Sigmoid colon (tissue), 7 donors: ENCODE data around the gene SLC17A9. TPM values are rescaled to one million over a fixed set of nuclear protein-coding genes. Genes with fewer than 3 reads are reported as not detected.
A peak's percentile ranks its signal among the peaks of the same experiment; 100 is the strongest.

Experiments
- DNase-seq: peaks from one replicate; pipeline ENCODE4 v3.0.0-alpha.2; 2019
- H3K27ac ChIP-seq, 4 donors: fragments of 200-600 bp; sonication (generic); one replicate each; pipeline ENCODE4 v1.5.1; 2016 to 2019; ENCODE audit warnings: mild to moderate bottlenecking in 1 of 4
- H3K27me3 ChIP-seq, 3 donors: fragments of 200-600 bp; sonication (generic); one replicate each; pipeline ENCODE4 v1.5.1; 2019; ENCODE audit warnings: mild to moderate bottlenecking in 1 of 3
- H3K36me3 ChIP-seq, 4 donors: fragments of 200-600 bp; sonication (generic); one replicate each; pipeline ENCODE4 v1.5.1; 2016 to 2019
- H3K4me1 ChIP-seq, 4 donors: fragments of 200-600 bp; sonication (generic); one replicate each; pipeline ENCODE4 v1.5.1; 2017 to 2019
- H3K4me3 ChIP-seq, 4 donors: fragments of 200-600 bp; sonication (generic); one replicate each; pipeline ENCODE4 v1.5.1; 2017 to 2019; ENCODE audit warnings: mild to moderate bottlenecking in 2 of 4, moderate library complexity in 1 of 4
- H3K9me3 ChIP-seq, 4 donors: fragments of 200-600 bp in 3 of 4; sonication (generic) in 3 of 4; one replicate each; pipeline versions ENCODE4 v1.5.1 to v1.6.1; 2013 to 2019
- CTCF ChIP-seq, 4 experiments: fragments of 450-650 bp in 3 of 4; fragments of 200-600 bp in 1 of 4; IDR thresholded peaks; one replicate each; pipeline ENCODE4 v1.5.1; 2016 to 2019; ENCODE audit warnings: antibody characterized with exemption in 4 of 4, mild to moderate bottlenecking in 3 of 4, moderate library complexity in 2 of 4
- EP300 ChIP-seq, 4 donors: sonication (generic); formaldehyde crosslinking; IDR thresholded peaks; one replicate each; pipeline ENCODE4 v1.6.1; 2017; ENCODE audit warnings: antibody characterized with exemption in 4 of 4
- POLR2A ChIP-seq, 2 donors: fragments of 450-650 bp; IDR thresholded peaks; one replicate each; pipeline ENCODE4 v1.6.1; 2016; ENCODE audit warnings: antibody characterized with exemption in 2 of 2, mild to moderate bottlenecking in 2 of 2, moderate library complexity in 2 of 2
- POLR2AphosphoS5 ChIP-seq, 4 donors: sonication (generic); formaldehyde crosslinking; IDR thresholded peaks; one replicate each; pipeline ENCODE4 v1.6.1; 2017; ENCODE audit warnings: antibody characterized with exemption in 4 of 4
- WGBS, 2 donors: extraction: QIAGEN DNeasy Blood & Tissue Kit; methylation state at CpG; one replicate each; pipeline ENCODE4 v1.1.7; 2013; 5-methylcytosine and 5-hydroxymethylcytosine counted together
- intact Hi-C: fragments of 100-400 bp; cut with DNase I; formaldehyde crosslinking; loops from one replicate; pipeline ENCODE4 v1.15.1; 2023
- polyA plus RNA-seq, 3 donors: library from polyadenylated mRNA; stranded (reverse); fragments of 200-250 nt; gene quantifications; one replicate each; pipeline ENCODE4 v1.2.3, GENCODE V29; 2013
- total RNA-seq, 4 donors: library from RNA; depleted of rRNA; stranded (reverse); fragments of >200 nt; gene quantifications; one replicate each; pipeline ENCODE4 v1.1.0, GENCODE V29; 2016
- donor health status: healthy with polysubstance abuse.
- donor health status: Bipolar disorder and iron deficiency.
- donor health status: healthy.

Gene SLC17A9
- total and polyA plus RNA-seq, 7 donors, result 0.60 to 15.4 (median 2.9) TPM

GRCh38 chr20:62906647-62907375 lies 45.7 kb upstream of the SLC17A9 start:
- Histone ChIP-seq H3K4me1 (peaks cover 0 to 4% (median 0%) of the 10 kb centered on the region in 4 donors), H3K27me3 (no peaks in the 10 kb centered on the region), H3K27ac (no peak overlapping the region), H3K9me3 (no peaks in the 10 kb centered on the region), H3K36me3 (peaks cover 45 to 99% (median 85%) of the 10 kb centered on the region in 4 donors), H3K4me3 (no peak overlapping the region)
- no peak for TF ChIP-seq CTCF (IDR thresholded peaks at IDR 0.05)
- TF ChIP-seq POLR2AphosphoS5 (IDR thresholded peaks at IDR 0.05), result no peak
- no peak for TF ChIP-seq POLR2A (IDR thresholded peaks at IDR 0.05)
- DNase-seq, result no peak
- WGBS, 2 donors, result 89 to 91% methylated on average over 30 to 31 of the region's 31 CpGs
- intact Hi-C loops, result no loop called here

- WGBS, 2 donors, result 73% methylated on average over 16 of the region's 16 CpGs
Observed at GRCh38 chr20:62907384-62908317, 44.9 kb upstream of the SLC17A9 start.

GRCh38 chr20:62908971-62909791 lies 43.3 kb upstream of the SLC17A9 start:
- no peaks in the 10 kb centered on the region for H3K9me3 ChIP-seq
- no peak overlapping the region for H3K4me3 ChIP-seq
- H3K27ac ChIP-seq, result no peak overlapping the region
- H3K4me1 ChIP-seq, result peaks cover 0 to 17% (median 14%) of the 10 kb centered on the region in 4 donors
- no peak for DNase-seq
- WGBS, 2 donors, result 74 to 80% methylated on average over 18 of the region's 18 CpGs
- no peaks in the 10 kb centered on the region for H3K27me3 ChIP-seq
- peaks cover 41 to 92% (median 79%) of the 10 kb centered on the region in 4 donors for H3K36me3 ChIP-seq
- no peak for TF ChIP-seq EP300 (IDR thresholded peaks at IDR 0.05)
- TF ChIP-seq POLR2AphosphoS5 (IDR thresholded peaks at IDR 0.05), result no peak
- no peak for TF ChIP-seq POLR2A (IDR thresholded peaks at IDR 0.05)
- TF ChIP-seq CTCF (IDR thresholded peaks at IDR 0.05), result no peak
- intact Hi-C loops, result no loop called here

More at GRCh38 chr20:62907384-62908317, 44.9 kb upstream of the SLC17A9 start:
- intact Hi-C loops, result no loop called here
- Histone ChIP-seq H3K27ac (no peak overlapping the region), H3K9me3 (no peaks in the 10 kb centered on the region), H3K27me3 (no peaks in the 10 kb centered on the region), H3K4me1 (peaks cover 0 to 4% (median under 1%) of the 10 kb centered on the region in 4 donors), H3K4me3 (no peak overlapping the region), H3K36me3 (peaks cover 45 to 97% (median 89%) of the 10 kb centered on the region in 4 donors)
- no peak for TF ChIP-seq POLR2A (IDR thresholded peaks at IDR 0.05)
- TF ChIP-seq EP300 (IDR thresholded peaks at IDR 0.05), result no peak
- TF ChIP-seq CTCF (IDR thresholded peaks at IDR 0.05), result peak in 2 of 4 experiments; percentile 8 to 44
- TF ChIP-seq POLR2AphosphoS5 (IDR thresholded peaks at IDR 0.05), result no peak
- DNase-seq, result no peak

- Histone ChIP-seq H3K27me3 (no peaks in the 10 kb centered on the region), H3K4me1 (peaks cover 0 to 28% (median 25%) of the 10 kb centered on the region in 4 donors), H3K9me3 (no peaks in the 10 kb centered on the region), H3K27ac (no peak overlapping the region), H3K4me3 (no peak overlapping the region), H3K36me3 (peaks cover 39 to 82% (median 69%) of the 10 kb centered on the region in 4 donors)
- intact Hi-C loops, result no loop called here
- TF ChIP-seq POLR2A (IDR thresholded peaks at IDR 0.05) (no peak), EP300 (IDR thresholded peaks at IDR 0.05) (no peak), POLR2AphosphoS5 (IDR thresholded peaks at IDR 0.05) (no peak), CTCF (IDR thresholded peaks at IDR 0.05) (no peak)
- DNase-seq, result no peak
- 92 to 95% methylated on average over 11 of the region's 11 CpGs for WGBS, 2 donors
Observed at GRCh38 chr20:62910217-62910766, 42.2 kb upstream of the SLC17A9 start.
